C4-2B (cell line): Measurements from ENCODE around the gene KAZN.

Source experiments
- H3K27ac ChIP-seq: fragments of 450-650 bp; 2 replicates; pipeline ENCODE4 v1.5.1; 2017
- ZFX ChIP-seq: fragments of 450-650 bp; IDR thresholded peaks from 2 replicates; pipeline ENCODE4 v1.6.1; 2017
- TF ChIP-seq, protein P1 (sequence below): fragments of 450-650 bp; conservative IDR thresholded peaks from 2 replicates; pipeline ENCODE4 v1.5.1; 2017; ENCODE audit warnings: mild to moderate bottlenecking

The KAZN gene

DNA sequence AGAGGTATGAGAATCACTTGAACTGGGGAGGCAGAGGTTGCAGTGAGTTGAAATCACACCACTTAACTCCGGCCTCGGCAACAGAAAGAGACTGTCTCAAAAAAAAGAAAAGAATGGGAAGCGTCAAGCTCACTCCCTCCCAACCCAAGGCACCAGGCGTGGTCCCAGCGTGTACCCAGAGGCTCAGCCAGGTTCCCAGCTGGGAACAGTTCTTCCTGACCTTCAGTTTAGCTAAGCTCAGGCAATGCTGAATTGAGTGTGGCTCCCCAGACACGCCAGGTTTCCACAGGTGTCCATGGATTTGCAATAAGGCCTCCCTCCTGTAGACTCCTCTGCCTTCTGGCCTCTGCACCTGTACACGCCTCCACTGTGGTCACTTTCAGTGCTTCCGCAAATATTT, 414.3 kb downstream of the KAZN start:
- no peak overlapping the region for H3K27ac ChIP-seq

DNA sequence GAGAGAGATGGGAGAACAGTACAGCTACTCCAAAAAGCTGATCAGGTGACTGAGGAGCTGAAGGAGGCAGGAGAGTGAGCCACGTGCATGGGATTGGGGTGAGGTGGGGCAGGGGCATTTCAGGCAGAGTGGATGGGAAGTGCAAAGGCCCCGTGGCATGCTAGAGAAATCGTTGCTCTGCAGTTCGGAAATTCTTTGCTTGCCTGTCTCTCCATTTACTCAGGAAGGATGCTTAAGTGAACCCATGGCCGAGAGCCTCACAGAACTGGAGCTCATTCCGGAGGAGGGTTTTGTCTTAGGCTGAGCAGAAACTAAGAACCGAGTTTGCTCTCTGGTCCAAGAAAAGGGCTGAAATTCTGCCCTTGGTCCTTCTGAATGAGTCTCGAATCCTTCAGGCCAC, 415.3 kb downstream of the KAZN start:
- H3K27ac ChIP-seq = no peak overlapping the region
- TF ChIP-seq, protein P1, sequence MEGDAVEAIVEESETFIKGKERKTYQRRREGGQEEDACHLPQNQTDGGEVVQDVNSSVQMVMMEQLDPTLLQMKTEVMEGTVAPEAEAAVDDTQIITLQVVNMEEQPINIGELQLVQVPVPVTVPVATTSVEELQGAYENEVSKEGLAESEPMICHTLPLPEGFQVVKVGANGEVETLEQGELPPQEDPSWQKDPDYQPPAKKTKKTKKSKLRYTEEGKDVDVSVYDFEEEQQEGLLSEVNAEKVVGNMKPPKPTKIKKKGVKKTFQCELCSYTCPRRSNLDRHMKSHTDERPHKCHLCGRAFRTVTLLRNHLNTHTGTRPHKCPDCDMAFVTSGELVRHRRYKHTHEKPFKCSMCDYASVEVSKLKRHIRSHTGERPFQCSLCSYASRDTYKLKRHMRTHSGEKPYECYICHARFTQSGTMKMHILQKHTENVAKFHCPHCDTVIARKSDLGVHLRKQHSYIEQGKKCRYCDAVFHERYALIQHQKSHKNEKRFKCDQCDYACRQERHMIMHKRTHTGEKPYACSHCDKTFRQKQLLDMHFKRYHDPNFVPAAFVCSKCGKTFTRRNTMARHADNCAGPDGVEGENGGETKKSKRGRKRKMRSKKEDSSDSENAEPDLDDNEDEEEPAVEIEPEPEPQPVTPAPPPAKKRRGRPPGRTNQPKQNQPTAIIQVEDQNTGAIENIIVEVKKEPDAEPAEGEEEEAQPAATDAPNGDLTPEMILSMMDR = no peak
- no peak for TF ChIP-seq ZFX

More for the DNA sequence above, 414.3 kb downstream of the KAZN start:
- TF ChIP-seq, protein P1 = no peak
- TF ChIP-seq ZFX = no peak

DNA sequence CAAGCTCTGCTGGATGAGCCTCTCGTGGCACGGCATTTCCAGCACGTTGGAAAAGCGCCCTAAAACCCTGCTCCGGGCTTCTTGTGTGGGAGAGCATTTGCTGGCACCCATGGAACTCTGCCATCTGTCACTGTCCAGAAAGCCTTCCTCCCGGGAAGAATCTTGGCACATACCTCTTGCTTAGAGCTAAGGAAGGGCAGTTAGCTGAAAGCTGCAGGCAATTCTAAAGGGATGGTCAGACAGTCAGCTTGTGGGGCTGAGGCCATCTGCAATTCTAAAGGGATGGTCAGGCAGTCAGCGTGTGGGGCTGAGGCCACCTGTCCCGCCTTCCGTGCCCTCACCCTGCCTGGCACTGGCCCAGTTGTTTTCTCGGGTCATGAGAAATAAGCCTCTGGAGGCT, 416.0 kb downstream of the KAZN start:
- TF ChIP-seq, protein P1 = no peak
- no peak for TF ChIP-seq ZFX
- H3K27ac ChIP-seq = no peak overlapping the region

DNA sequence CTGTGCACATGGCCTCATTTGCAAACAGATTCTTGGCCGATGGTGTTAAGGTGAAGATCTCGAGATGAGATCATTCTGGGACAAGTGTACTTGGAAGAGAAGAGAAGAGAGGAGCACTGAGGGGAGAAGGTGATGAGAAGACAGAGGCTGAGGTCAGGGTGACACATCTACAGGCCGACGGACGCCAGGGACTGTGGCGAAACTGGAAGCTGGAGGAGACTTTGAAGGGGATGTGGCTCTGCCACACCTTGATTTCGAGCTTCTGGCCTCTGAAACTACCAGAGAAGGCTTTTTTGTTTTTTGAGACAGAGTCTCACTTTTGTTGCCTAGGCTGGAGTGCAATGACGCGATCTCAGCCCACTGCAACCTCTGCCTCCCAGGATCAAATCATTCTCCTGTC, 417.5 kb downstream of the KAZN start:
- no peak for TF ChIP-seq ZFX
- TF ChIP-seq, protein P1 = no peak
- no peak overlapping the region for H3K27ac ChIP-seq

DNA sequence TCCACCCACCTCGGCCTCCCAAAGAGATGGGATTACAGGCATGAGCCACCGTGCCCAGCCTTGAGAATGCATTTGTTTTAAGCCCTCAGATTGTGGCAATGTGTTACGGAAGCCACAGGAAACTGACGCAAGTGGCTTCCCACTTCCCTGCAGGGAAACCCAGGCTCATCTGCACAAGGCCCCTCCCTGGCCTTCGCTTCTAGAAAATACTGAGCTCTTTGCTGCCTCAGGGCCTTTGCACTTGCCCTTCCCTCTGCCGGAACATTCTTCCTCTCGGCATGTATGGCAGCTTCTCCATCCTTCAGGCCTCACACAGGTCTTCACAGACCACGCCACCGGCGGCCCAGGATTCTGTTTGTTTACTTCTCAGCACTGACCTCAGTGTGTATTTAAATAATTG, 418.0 kb downstream of the KAZN start:
- no peak overlapping the region for H3K27ac ChIP-seq

DNA sequence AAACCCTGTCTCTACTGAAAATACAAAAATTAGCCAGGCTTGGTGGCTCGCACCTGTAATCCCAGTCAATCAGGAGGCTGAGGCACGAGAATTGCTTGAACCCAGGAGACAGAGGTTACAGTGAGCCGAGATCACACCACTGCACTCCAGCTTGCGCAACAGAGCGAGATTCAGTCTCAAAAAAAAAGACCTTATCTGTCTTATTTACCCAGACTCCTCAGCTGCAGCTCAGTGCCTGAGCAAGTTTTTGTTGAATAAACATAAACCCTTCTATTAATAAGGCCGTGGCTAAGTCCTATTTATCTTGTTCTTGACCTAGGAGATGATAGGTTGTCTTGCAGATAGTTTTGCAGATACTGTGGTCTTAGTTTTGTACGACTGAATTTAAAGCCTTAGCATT, 418.6 kb downstream of the KAZN start:
- H3K27ac ChIP-seq = no peak overlapping the region
- TF ChIP-seq, protein P1 = no peak
- TF ChIP-seq ZFX = no peak

More for the DNA sequence above, 418.0 kb downstream of the KAZN start:
- TF ChIP-seq, protein P1 = no peak
- no peak for TF ChIP-seq ZFX

DNA sequence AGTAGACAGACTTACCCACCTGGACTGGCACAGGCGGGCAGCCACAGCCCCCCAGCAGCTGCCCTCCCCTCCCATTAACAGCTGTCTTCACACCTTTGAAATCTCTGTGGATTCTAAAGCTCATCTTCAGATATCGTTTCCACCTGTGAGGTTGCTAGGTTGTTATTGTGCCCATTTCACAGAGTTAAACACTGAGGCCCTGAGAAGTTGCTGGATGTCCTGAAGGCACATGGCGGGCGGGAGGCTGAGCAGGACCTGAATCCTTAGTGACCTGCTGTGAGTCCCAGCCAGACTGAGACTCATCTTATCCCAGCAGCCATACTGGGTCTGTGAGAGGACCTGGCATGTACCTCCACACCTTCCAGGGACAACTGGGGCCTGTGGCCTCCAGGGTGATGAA, 420.3 kb downstream of the KAZN start:
- H3K27ac ChIP-seq = no peak overlapping the region
- no peak for TF ChIP-seq ZFX
- TF ChIP-seq, protein P1 = no peak
